ENCODE results near the gene CCDC188. TPM values are rescaled to one million over a fixed set of nuclear protein-coding genes. Genes with fewer than 3 reads are reported as not detected.

CCDC188 gene
- total and polyA plus RNA-seq, 9 of the 15 experiments (the other 6 are each of a cell fraction or from before 2014, with no cell fraction given) = not detected

DNA sequence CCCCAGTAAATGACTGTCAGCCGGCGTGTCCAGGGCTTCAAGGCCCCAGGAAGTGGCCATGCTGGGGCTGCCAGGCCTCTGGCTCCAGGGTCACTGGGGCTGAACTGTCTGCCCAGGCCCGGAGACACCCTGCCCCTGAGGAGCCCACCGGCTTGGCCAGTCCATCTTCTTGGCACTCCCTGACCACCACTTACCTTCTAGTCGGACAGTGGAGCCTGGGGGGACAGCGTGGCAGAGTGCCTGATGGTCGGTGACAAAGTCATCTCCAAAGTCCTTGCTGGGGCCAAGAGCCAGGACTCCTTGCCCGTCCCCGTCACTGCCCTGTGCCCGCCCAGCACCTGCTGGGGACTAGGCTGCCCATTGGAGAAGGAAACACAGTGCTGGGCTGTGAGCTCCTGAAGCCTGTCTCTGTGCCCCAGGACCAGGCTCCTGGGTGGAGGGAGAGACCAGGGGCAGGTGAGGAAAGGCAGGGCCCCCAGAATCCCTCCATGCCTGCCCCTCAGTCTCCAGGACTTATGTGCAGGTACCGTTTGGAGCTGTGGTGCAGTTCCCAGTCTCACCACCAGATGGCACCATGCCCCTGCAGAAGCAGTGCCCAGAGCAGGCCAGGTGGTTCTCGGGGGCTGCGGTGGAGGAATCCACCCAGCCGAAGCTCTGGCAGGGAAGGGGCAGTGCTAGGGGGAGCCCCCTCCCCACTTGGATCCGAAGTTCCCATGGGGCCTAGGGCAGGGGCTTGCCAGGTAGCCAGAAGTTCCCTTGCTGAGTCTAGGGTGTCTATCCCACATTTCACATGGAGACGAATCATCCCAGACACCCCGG lies 6.0 kb upstream of the CCDC188 start (continued):
- TF ChIP-seq, protein P1, sequence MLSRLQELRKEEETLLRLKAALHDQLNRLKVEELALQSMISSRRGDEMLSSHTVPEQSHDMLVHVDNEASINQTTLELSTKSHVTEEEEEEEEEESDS (CRISPR knock-in tag; IDR thresholded peaks at IDR 0.05) = no peak
- TF ChIP-seq NONO (IDR thresholded peaks at IDR 0.05; ENCODE audit: low read depth in 2 of 2, low read length in 1 of 2) (peak in 1 of 2 experiments; percentile 93; a peak in 2 of 4 replicates), ZC3H11A (IDR thresholded peaks at IDR 0.05; ENCODE audit: low read depth, low read length) (peak; percentile 95), ZNF274 (IDR thresholded peaks at IDR 0.05; ENCODE audit: borderline replicate concordance, low read depth, low read length) (no peak), ZNF445 (CRISPR knock-in tag; IDR thresholded peaks at IDR 0.05; ENCODE audit: low read depth) (no peak), EHMT2 (IDR thresholded peaks at IDR 0.05) (no peak; the same call in 1 of the 2 replicates), DACH1 (IDR thresholded peaks at IDR 0.05; ENCODE audit: partially characterized antibody) (no peak), SPI1 (IDR thresholded peaks at IDR 0.05; ENCODE audit: borderline replicate concordance, low read depth, low read length) (0 out of 2 replicates have a peak, but pooled peaks have one; percentile 20), CREB1 (IDR thresholded peaks at IDR 0.05) (no peak), CREB1 (CRISPR knock-in tag; IDR thresholded peaks at IDR 0.05) (peak; percentile 53), ZNF76 (CRISPR knock-in tag; IDR thresholded peaks at IDR 0.05; ENCODE audit: borderline replicate concordance) (peak; percentile 83; the same call in 1 of the 2 replicates), ZNF589 (CRISPR knock-in tag; IDR thresholded peaks at IDR 0.05; ENCODE audit: low read depth) (no peak), GTF2E2 (tag; IDR thresholded peaks at IDR 0.05) (no peak)
- TF ChIP-seq, protein P2, sequence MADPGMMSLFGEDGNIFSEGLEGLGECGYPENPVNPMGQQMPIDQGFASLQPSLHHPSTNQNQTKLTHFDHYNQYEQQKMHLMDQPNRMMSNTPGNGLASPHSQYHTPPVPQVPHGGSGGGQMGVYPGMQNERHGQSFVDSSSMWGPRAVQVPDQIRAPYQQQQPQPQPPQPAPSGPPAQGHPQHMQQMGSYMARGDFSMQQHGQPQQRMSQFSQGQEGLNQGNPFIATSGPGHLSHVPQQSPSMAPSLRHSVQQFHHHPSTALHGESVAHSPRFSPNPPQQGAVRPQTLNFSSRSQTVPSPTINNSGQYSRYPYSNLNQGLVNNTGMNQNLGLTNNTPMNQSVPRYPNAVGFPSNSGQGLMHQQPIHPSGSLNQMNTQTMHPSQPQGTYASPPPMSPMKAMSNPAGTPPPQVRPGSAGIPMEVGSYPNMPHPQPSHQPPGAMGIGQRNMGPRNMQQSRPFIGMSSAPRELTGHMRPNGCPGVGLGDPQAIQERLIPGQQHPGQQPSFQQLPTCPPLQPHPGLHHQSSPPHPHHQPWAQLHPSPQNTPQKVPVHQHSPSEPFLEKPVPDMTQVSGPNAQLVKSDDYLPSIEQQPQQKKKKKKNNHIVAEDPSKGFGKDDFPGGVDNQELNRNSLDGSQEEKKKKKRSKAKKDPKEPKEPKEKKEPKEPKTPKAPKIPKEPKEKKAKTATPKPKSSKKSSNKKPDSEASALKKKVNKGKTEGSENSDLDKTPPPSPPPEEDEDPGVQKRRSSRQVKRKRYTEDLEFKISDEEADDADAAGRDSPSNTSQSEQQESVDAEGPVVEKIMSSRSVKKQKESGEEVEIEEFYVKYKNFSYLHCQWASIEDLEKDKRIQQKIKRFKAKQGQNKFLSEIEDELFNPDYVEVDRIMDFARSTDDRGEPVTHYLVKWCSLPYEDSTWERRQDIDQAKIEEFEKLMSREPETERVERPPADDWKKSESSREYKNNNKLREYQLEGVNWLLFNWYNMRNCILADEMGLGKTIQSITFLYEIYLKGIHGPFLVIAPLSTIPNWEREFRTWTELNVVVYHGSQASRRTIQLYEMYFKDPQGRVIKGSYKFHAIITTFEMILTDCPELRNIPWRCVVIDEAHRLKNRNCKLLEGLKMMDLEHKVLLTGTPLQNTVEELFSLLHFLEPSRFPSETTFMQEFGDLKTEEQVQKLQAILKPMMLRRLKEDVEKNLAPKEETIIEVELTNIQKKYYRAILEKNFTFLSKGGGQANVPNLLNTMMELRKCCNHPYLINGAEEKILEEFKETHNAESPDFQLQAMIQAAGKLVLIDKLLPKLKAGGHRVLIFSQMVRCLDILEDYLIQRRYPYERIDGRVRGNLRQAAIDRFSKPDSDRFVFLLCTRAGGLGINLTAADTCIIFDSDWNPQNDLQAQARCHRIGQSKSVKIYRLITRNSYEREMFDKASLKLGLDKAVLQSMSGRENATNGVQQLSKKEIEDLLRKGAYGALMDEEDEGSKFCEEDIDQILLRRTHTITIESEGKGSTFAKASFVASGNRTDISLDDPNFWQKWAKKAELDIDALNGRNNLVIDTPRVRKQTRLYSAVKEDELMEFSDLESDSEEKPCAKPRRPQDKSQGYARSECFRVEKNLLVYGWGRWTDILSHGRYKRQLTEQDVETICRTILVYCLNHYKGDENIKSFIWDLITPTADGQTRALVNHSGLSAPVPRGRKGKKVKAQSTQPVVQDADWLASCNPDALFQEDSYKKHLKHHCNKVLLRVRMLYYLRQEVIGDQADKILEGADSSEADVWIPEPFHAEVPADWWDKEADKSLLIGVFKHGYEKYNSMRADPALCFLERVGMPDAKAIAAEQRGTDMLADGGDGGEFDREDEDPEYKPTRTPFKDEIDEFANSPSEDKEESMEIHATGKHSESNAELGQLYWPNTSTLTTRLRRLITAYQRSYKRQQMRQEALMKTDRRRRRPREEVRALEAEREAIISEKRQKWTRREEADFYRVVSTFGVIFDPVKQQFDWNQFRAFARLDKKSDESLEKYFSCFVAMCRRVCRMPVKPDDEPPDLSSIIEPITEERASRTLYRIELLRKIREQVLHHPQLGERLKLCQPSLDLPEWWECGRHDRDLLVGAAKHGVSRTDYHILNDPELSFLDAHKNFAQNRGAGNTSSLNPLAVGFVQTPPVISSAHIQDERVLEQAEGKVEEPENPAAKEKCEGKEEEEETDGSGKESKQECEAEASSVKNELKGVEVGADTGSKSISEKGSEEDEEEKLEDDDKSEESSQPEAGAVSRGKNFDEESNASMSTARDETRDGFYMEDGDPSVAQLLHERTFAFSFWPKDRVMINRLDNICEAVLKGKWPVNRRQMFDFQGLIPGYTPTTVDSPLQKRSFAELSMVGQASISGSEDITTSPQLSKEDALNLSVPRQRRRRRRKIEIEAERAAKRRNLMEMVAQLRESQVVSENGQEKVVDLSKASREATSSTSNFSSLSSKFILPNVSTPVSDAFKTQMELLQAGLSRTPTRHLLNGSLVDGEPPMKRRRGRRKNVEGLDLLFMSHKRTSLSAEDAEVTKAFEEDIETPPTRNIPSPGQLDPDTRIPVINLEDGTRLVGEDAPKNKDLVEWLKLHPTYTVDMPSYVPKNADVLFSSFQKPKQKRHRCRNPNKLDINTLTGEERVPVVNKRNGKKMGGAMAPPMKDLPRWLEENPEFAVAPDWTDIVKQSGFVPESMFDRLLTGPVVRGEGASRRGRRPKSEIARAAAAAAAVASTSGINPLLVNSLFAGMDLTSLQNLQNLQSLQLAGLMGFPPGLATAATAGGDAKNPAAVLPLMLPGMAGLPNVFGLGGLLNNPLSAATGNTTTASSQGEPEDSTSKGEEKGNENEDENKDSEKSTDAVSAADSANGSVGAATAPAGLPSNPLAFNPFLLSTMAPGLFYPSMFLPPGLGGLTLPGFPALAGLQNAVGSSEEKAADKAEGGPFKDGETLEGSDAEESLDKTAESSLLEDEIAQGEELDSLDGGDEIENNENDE (IDR thresholded peaks at IDR 0.05; ENCODE audit: low read depth, low read length) = peak; percentile 54
- TF ChIP-seq, protein P3, sequence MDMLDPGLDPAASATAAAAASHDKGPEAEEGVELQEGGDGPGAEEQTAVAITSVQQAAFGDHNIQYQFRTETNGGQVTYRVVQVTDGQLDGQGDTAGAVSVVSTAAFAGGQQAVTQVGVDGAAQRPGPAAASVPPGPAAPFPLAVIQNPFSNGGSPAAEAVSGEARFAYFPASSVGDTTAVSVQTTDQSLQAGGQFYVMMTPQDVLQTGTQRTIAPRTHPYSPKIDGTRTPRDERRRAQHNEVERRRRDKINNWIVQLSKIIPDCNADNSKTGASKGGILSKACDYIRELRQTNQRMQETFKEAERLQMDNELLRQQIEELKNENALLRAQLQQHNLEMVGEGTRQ (CRISPR knock-in tag; IDR thresholded peaks at IDR 0.05) = no peak; the same call in 1 of the 2 replicates
